Prostate gland (tissue), 2 donors: ENCODE data around the gene ARL2. TPM values are rescaled to one million over a fixed set of nuclear protein-coding genes. Genes with fewer than 3 reads are reported as not detected.
"Not testable (repeated sequence)": the region's sequence is repeated elsewhere in the genome, so short reads cannot be mapped to it uniquely, and the experiment has no call there.

Experiments used
- DNase-seq: peaks from one replicate; pipeline ENCODE4 v3.0.0-alpha.2; 2019; ENCODE audit warnings: low spot score
- H3K27ac ChIP-seq, 2 donors: fragments of 200-600 bp; sonication (generic); 2 replicates each; pipeline ENCODE4 v1.5.1; 2017 to 2019
- H3K27me3 ChIP-seq: fragments of 200-600 bp; sonication (generic); replicated peaks from 2 replicates; pipeline ENCODE4 v1.5.1; 2019; ENCODE audit not compliant: insufficient read depth
- H3K36me3 ChIP-seq, 2 donors: fragments of 200-600 bp; sonication (generic); 1 replicate in 1 of 2; 2 replicates in 1 of 2; pipeline versions ENCODE4 v1.5.1 to v1.8.1; 2017 to 2019
- H3K4me1 ChIP-seq: fragments of 200-600 bp; sonication (generic); replicated peaks from 2 replicates; pipeline ENCODE4 v1.5.1; 2019
- H3K4me3 ChIP-seq, 2 donors: fragments of 200-600 bp; sonication (generic); 2 replicates each; pipeline ENCODE4 v1.5.1; 2017 to 2019
- H3K9me3 ChIP-seq: fragments of 200-600 bp; sonication (generic); 2 replicates; pipeline ENCODE4 v1.5.1; 2017
- POLR2A ChIP-seq: fragments of 450-650 bp; IDR thresholded peaks from one replicate; pipeline ENCODE4 v1.6.1; 2016; ENCODE audit warnings: antibody characterized with exemption, mild to moderate bottlenecking
- POLR2AphosphoS5 ChIP-seq: sonication (generic); formaldehyde crosslinking; IDR thresholded peaks from one replicate; pipeline ENCODE4 v1.6.1; 2017; ENCODE audit warnings: antibody characterized with exemption
- WGBS: methylation state at CpG from one replicate; pipeline ENCODE4 v1.1.5; 2018; 5-methylcytosine and 5-hydroxymethylcytosine counted together
- intact Hi-C: fragments of 100-400 bp; cut with DNase I; formaldehyde crosslinking; loops from one replicate; pipeline ENCODE4 v1.14.2; 2022
- total RNA-seq, 2 donors: library from RNA; depleted of rRNA; stranded (reverse); fragments of >200 nt; gene quantifications; one replicate each; pipeline ENCODE4 v1.1.0, GENCODE V29; 2016
- TF ChIP-seq, protein P1 (sequence below), 4 experiments: fragments of 200-600 bp in 2 of 4; fragments of 450-650 bp in 2 of 4; sonication (generic) in 2 of 4; IDR thresholded peaks; 1 replicate in 3 of 4; 2 replicates in 1 of 4; pipeline ENCODE4 v1.5.1; 2016 to 2019; ENCODE audit warnings: antibody characterized with exemption in 4 of 4, mild to moderate bottlenecking in 2 of 4, moderate library complexity in 2 of 4

ARL2 gene
- total RNA-seq, 2 donors from 2014 or later = 86.5 to 135 TPM

DNA sequence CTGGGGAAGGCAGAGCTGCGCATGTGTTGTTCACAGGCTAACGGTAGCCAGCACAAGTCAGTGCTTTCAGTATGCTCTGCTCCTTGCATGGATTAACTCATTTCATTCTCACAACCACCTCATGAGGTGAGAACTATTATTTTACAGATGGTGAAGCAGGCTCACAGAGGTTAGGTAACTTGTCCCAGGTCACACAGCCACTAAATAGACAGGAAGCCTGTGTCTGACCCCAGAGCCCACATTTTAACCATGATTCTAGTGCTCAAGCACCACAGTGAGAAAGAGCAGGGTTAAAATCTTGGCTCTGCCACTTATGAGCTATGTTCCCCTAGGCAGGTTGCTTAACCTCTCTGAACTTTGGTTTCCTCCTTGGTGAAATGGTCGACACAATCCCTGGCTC, 7.0 kb downstream of the ARL2 start:
- 83% methylated on average over 3 of the region's 3 CpGs for WGBS
- Histone ChIP-seq H3K36me3 (no peaks in the 10 kb centered on the region), H3K4me3 (no peak overlapping the region), H3K27ac (no peak overlapping the region), H3K4me1 (no peaks in the 10 kb centered on the region), H3K27me3 (no peaks in the 10 kb centered on the region), H3K9me3 (no peaks in the 10 kb centered on the region)
- DNase-seq = no peak
- TF ChIP-seq, protein P1, sequence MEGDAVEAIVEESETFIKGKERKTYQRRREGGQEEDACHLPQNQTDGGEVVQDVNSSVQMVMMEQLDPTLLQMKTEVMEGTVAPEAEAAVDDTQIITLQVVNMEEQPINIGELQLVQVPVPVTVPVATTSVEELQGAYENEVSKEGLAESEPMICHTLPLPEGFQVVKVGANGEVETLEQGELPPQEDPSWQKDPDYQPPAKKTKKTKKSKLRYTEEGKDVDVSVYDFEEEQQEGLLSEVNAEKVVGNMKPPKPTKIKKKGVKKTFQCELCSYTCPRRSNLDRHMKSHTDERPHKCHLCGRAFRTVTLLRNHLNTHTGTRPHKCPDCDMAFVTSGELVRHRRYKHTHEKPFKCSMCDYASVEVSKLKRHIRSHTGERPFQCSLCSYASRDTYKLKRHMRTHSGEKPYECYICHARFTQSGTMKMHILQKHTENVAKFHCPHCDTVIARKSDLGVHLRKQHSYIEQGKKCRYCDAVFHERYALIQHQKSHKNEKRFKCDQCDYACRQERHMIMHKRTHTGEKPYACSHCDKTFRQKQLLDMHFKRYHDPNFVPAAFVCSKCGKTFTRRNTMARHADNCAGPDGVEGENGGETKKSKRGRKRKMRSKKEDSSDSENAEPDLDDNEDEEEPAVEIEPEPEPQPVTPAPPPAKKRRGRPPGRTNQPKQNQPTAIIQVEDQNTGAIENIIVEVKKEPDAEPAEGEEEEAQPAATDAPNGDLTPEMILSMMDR (IDR thresholded peaks at IDR 0.05) = no peak
- TF ChIP-seq POLR2AphosphoS5 = no peak
- no peak for TF ChIP-seq POLR2A
- intact Hi-C loops = no loop called here

GRCh38 chr11:65021509-65021908, 7.5 kb downstream of the ARL2 start:
- Histone ChIP-seq H3K27me3 (no peaks in the 10 kb centered on the region), H3K36me3 (no peaks in the 10 kb centered on the region), H3K27ac (no peak overlapping the region), H3K9me3 (no peaks in the 10 kb centered on the region), H3K4me1 (no peaks in the 10 kb centered on the region), H3K4me3 (no peak overlapping the region)
- WGBS = 90% methylated on average over 11 of the region's 11 CpGs
- intact Hi-C loops = no loop called here
- TF ChIP-seq, protein P1 (IDR thresholded peaks at IDR 0.05) = no peak
- TF ChIP-seq POLR2A = no peak
- TF ChIP-seq POLR2AphosphoS5 = no peak
- DNase-seq = no peak

DNA sequence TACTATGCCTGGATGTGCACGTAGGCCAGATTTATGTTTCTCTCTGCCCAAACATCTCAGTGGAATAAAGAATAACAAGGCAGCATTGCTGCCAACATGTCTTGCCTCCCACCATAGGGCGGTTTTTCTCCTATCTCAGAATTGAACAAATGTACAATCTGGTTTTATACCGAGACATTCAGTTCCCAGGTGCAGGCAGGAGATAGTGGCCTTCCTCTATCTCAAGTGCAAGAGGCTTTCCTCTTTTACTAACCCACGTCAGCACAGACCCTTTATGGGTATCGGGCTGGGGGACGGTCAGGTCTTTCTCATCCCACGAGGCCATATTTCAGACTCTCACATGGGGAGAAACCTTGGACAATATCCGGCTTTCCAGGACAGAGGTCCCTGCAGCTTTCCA, 9.5 kb downstream of the ARL2 start:
- H3K27me3 ChIP-seq, intact Hi-C loops, H3K4me3 ChIP-seq, H3K9me3 ChIP-seq, H3K27ac ChIP-seq, DNase-seq, H3K4me1 ChIP-seq, H3K36me3 ChIP-seq: not testable (repeated sequence)
- 74% methylated on average over 8 of the region's 8 CpGs for WGBS

DNA sequence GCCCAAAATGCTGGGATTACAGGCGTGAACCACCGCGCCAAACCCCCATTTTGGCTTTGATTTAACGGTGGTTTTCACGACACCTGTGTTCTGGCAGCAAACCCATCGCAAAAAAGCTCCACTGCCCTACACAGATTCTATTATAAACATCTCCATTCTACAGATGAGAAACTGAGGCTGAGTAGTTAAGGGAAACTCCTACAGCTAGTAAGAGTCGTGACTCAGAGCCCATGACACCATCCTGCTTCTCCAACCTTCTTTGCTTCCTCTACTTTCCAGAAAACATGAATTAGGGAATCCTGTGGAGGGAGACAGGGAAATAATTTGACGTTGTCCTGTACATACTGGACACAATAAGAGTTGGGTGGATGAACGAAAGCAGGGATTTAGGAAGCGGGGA, 12.8 kb downstream of the ARL2 start:
- 51% methylated on average over 10 of the region's 10 CpGs for WGBS
- Histone ChIP-seq H3K36me3 (no peaks in the 10 kb centered on the region), H3K4me3 (peak overlapping the region in 1 of 2 donors; percentile 57), H3K27me3 (no peaks in the 10 kb centered on the region), H3K9me3 (no peaks in the 10 kb centered on the region), H3K4me1 (peaks cover 5% of the 10 kb centered on the region), H3K27ac (peak overlapping the region; percentile 87 to 92)
- no peak for DNase-seq
- intact Hi-C loops = no loop called here
- TF ChIP-seq, protein P1 (IDR thresholded peaks at IDR 0.05) = no peak
- TF ChIP-seq POLR2A (no peak), POLR2AphosphoS5 (no peak)

DNA sequence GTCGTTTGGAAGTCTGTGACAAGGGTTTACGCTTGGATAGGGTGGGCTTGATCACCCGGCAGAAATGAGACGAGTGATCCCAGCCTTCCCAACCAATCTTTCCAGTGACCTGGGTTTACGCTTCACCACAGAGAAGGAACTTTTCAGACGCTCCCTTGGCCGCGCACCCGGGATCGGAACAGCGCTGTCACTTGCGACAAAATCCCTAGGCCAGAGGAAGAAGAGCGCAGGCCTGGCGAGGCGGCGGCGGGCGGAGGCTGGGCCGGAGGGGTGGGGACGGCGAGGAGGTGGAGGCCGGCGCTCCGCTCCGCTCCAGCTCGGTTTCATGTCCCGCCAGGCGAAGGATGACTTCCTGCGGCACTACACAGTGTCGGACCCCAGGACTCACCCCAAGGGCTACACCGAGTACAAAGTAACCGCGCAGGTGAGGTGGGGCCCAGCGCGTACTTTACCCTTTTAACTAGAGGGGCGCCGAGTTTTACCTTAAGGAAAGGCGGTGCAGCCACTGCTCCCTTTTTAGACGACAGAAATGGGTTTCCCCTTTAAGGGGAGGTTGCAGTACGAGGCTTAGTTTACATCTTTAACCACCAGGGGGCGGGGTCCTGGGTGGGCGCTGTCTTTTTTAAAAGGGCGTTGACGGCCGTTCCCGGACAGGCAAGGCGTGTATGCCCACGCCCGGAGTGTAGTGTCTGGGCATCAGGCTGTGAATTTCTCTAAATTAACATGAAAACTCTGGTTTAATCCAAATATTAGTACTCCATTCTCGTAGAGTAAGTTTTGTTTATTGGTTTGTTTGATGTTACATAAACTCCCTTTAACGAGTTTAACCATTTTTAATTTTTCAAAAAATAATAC, 13.5 kb downstream of the ARL2 start, which contains the start of gene SNX15:
Gene SNX15, plus strand, starts transcription at position 227 of the 855 bp plus-strand sequence. Its CDS starts 99 bp downstream, at position 326.
- TF ChIP-seq POLR2A = peak; percentile 60
- TF ChIP-seq, protein P1 (IDR thresholded peaks at IDR 0.05) = peak; percentile 67 to 86 (median 78)
- TF ChIP-seq POLR2AphosphoS5 = peak; percentile 90
- peak within 1 kb of the TSS; percentile 42 to 57 for H3K4me3 ChIP-seq
- H3K27ac ChIP-seq = peak within 1 kb of the TSS; percentile 87 to 92
- H3K36me3 ChIP-seq = no peaks in the 10 kb centered on the region
- H3K4me1 ChIP-seq = peaks cover 5% of the 10 kb centered on the region
- no peaks in the 10 kb centered on the region for H3K27me3 ChIP-seq
- DNase-seq = peak; percentile 94
- WGBS = under 1% methylated on average over 40 of the region's 51 CpGs
- intact Hi-C loops = no loop called here
- H3K9me3 ChIP-seq = no peaks in the 10 kb centered on the region
